ENCODE data around the gene MROH2B. TPM values are rescaled to one million over a fixed set of nuclear protein-coding genes. Genes with fewer than 3 reads are reported as not detected.

The MROH2B gene
- under 1 TPM in 1 of 4 donors, not detected in 3; 0.27 TPM for total RNA-seq

DNA sequence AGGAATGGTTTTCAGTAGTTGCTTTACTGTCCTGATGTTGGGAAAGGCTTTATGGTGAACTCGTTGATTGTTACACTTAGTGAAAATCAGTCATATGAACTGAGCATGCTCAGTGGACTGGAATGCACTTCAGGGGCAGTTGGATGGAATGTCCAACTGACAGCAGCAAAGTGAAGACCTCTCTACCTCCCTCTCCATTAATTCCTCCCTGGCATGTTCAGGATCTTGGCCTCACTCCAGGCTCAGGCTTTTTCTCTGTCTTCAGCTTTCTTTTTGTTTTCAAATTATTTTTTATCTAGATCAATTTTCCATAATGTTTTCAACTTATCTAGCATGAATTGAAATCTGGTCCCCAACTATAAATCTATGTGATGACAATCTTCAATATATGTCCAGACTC lies at the start of gene MROH2B:
Gene MROH2B, minus strand, starts transcription at position 101 of the 400 bp plus-strand sequence. CDS start 490 bp downstream, outside the sequence.
- TF ChIP-seq POLR2A (IDR thresholded peaks at IDR 0.05) (no peak), CTCF (IDR thresholded peaks at IDR 0.05) (no peak)
- WGBS, 2 donors = 31 to 44% methylated on average over 1 of the region's 1 CpG
- no peak for DNase-seq
- H3K27me3 ChIP-seq = no peaks in the 10 kb centered on the region
- H3K36me3 ChIP-seq = no peaks in the 10 kb centered on the region
- no peaks in the 10 kb centered on the region for H3K4me1 ChIP-seq
- no peaks in the 10 kb centered on the region for H3K9me3 ChIP-seq
- H3K27ac ChIP-seq = no peak within 1 kb of the TSS
- H3K4me3 ChIP-seq (replicated peaks in 1 of 3) = no peak within 1 kb of the TSS
- intact Hi-C loops (cut with DNase I) = no loop called here

DNA sequence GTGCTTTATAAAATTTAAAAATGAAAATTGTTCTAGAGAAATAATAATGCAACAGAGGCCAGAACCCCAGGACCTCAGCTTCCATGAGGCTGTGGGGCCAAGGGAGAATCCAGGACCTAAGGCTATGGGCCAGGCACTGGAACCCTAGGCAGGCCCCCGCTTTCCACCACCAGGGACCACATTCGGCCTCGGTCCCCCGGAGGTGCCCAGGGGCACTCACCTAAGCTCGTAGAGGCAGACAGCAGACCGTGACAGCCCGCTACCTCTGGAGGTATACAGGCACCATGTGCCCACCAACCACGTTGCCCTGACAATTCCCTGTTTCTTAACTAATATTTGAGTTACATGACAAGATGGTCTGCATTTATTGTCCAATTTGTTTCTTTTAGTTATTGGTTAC lies 49.5 kb upstream of the MROH2B start:
- TF ChIP-seq CTCF (IDR thresholded peaks at IDR 0.05) (no peak), POLR2A (IDR thresholded peaks at IDR 0.05) (no peak)
- no peak overlapping the region for H3K27ac ChIP-seq
- no peaks in the 10 kb centered on the region for H3K4me1 ChIP-seq
- H3K9me3 ChIP-seq = no peaks in the 10 kb centered on the region
- H3K36me3 ChIP-seq = no peaks in the 10 kb centered on the region
- 90 to 94% methylated on average over 8 of the region's 8 CpGs for WGBS, 2 donors
- H3K4me3 ChIP-seq (replicated peaks in 1 of 3) = no peak overlapping the region
- no peak for DNase-seq
- no peaks in the 10 kb centered on the region for H3K27me3 ChIP-seq
- intact Hi-C loops (cut with DNase I) = no loop called here

DNA sequence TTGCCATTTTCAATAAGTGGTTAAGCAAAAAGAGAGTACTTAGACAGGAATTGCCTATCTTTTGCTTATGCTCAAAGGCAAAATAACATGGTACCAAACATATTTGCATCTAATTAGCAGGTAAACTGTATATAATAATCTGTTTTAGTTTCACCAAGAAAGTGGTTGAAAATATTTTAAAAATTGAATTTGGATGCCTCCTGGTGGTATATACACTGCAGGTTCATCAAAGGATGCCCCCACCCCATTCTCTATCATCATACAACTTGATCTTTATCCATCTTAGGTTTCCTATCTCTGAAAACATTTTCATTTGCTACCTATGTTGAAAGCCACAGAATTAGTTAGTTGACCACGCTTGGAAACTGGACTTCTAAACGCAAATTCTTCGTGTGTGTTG lies 47.0 kb upstream of the MROH2B start:
- intact Hi-C loops (cut with DNase I) = no loop called here
- Histone ChIP-seq H3K9me3 (no peaks in the 10 kb centered on the region), H3K36me3 (no peaks in the 10 kb centered on the region), H3K4me3 (replicated peaks in 1 of 3) (no peak overlapping the region), H3K27ac (no peak overlapping the region), H3K4me1 (no peaks in the 10 kb centered on the region), H3K27me3 (no peaks in the 10 kb centered on the region)
- WGBS, 2 donors = 92 to 96% methylated on average over 3 of the region's 3 CpGs
- TF ChIP-seq CTCF (IDR thresholded peaks at IDR 0.05) (no peak), POLR2A (IDR thresholded peaks at IDR 0.05) (no peak)
- DNase-seq = no peak

- Histone ChIP-seq H3K27ac (no peak overlapping the region), H3K4me1 (no peaks in the 10 kb centered on the region), H3K9me3 (no peaks in the 10 kb centered on the region), H3K4me3 (replicated peaks in 1 of 3) (no peak overlapping the region), H3K36me3 (no peaks in the 10 kb centered on the region), H3K27me3 (no peaks in the 10 kb centered on the region)
- DNase-seq = no peak
- TF ChIP-seq POLR2A (IDR thresholded peaks at IDR 0.05) (no peak), CTCF (IDR thresholded peaks at IDR 0.05) (no peak)
- 48 to 52% methylated on average over 2 of the region's 2 CpGs for WGBS, 2 donors
- intact Hi-C loops (cut with DNase I) = no loop called here
Measured at GRCh38 chr5:41115281-41115680, 44.1 kb upstream of the MROH2B start.

DNA sequence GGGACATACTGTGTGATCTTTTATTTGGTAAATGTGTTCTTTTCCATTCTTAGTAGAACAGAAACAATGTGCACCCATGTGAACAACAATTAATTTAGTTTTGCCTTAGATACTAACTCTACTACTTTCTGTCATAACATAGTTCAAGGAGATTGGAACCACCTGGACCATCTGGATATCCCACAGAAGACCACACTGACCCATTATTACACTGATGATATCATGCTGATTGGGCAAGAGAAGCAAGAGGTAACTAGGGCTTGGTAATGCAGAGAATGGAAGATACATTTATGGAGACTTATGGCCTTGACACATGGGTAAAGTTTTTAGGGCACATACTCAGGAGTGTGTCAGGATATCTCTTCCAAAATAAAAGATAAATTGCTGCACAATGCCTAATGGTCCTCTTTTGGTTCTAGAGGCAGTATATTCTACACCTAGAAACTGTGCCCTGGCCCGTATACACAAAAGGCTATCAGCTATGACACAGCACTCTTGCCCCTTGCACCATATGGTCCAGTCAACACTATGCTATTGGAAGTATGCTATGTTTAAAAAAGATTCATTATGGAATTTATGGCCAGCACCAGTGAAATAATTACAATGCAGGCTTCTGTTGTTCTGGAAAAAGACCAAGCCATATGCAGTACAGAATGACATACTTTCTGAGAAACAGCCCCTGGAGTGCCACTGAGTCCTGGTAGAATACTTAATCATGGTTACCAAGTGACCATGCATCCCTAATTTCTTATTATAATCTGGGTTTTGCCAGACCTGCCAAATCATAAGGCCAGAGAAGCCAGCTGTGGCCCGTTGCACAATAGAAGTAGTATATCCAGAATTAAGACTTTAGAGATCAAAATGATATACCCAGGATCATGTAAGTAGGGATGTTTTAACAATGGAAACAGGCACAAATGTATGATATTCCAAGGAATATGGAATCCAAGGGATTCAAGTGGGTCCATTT lies 41.6 kb upstream of the MROH2B start:
- H3K9me3 ChIP-seq = no peaks in the 10 kb centered on the region
- no peaks in the 10 kb centered on the region for H3K27me3 ChIP-seq
- no peak overlapping the region for H3K27ac ChIP-seq
- 93 to 94% methylated on average over 2 of the region's 2 CpGs for WGBS, 2 donors
- H3K4me3 ChIP-seq (replicated peaks in 1 of 3) = no peak overlapping the region
- TF ChIP-seq CTCF (IDR thresholded peaks at IDR 0.05) (no peak), POLR2A (IDR thresholded peaks at IDR 0.05) (no peak)
- H3K36me3 ChIP-seq = no peaks in the 10 kb centered on the region
- no peak for DNase-seq
- H3K4me1 ChIP-seq = no peaks in the 10 kb centered on the region
- intact Hi-C loops (cut with DNase I) = no loop called here

Data from thyroid gland (tissue), 4 donors.